GM19328 (cell line): ENCODE results near the gene RAPSN.
A peak's percentile ranks its signal among the peaks of the same experiment; 100 is the strongest.

Experiments used
- ATAC-seq: cut with Tn5 transposase; IDR thresholded peaks from one replicate; pipeline ENCODE4 v1.9.1; 2021; ENCODE audit warnings: mild to moderate bottlenecking, moderate library complexity; ENCODE audit not compliant: unreplicated experiment

RAPSN gene

GRCh38 chr11:47435687-47436086, 13.2 kb downstream of the RAPSN start:
- ATAC-seq = no peak

DNA sequence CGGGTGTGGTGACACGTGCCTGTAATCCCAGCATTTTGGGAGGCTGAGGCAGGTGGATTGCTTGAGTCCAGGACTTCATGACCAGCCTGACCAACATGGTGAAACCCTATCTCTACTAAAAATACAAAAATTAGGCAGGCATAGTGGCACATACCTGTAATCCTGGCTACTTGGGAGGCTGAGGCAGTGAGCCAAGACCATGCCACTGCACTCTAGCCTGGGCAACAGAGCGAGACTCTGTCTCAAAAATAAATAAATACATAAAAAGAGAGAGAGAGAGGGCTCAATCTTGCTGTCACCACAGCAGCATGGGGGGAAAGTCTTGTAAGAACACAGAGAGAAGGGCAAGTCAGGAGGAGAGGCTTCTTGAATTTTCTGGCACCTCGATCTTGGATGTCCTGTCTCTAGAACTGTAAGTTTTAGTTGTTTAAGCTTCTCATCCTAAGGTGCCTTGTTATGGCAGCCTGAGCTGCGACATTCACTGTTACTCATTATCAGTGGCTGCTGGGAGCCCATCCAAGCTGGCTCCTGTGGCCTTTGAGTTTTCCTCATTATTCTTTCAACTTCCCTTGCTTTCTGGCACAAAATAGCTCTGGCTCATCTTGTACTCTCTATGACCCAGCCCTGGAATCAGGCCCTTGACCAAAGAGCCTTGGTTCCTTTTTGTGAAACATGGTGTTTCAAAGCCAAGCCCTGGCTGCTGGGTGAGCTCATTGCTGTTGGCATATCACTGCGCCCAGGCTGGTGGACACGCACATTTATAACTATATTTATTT, 14.7 kb downstream of the RAPSN start:
- no peak for ATAC-seq

DNA sequence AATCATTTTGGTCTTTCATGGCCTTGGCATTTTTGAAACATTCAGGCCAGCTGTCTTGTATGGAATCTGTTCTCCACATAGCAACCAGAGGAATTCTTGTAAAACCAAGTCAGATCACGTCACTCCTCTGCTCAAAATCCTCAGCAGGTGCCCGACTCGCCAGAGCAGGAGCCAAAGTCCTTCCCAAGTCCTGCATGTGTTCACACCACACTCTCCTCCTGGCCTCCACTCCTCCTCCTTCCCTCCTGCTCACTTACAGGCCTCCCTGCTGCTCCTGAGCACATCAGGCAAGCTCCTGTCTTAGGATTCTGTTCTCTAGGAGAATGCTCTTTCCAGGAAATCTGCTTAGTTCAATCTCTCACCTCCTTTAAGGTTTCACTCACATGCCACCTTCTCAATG, 15.8 kb downstream of the RAPSN start:
- ATAC-seq = no peak

DNA sequence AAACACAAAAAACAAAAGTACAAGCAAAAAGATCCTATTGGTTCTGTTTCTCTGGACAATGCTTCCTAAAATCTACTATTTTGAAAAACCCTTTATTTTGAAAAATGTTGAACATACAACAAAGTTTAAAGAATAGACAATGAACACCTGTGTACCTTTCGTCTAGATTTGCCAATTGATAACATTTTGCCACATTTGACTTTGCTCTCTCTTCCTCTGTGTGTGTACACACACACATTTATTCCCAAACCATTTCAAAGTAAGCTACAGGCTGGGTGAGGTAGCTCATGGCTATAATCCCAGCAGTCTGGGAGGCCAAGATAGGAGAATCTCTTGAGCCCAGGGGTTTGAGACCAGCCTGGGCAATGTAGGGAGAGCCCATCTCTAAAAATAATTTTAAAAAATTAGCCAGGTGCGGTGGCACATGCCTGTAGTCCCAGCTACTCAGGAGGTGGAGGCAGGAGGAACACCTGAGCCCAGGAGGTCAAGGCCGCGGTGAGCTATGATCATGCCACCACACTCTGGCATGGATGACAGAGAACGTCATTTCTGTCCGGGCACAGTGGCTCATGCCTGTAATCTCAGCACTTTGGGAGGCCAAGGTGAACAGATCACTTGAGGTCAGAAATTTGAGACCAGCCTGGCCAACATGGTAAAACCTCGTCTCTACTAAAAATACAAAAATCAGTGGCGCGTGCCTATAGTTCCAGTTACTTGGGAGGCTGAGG, 17.4 kb downstream of the RAPSN start:
- no peak for ATAC-seq

DNA sequence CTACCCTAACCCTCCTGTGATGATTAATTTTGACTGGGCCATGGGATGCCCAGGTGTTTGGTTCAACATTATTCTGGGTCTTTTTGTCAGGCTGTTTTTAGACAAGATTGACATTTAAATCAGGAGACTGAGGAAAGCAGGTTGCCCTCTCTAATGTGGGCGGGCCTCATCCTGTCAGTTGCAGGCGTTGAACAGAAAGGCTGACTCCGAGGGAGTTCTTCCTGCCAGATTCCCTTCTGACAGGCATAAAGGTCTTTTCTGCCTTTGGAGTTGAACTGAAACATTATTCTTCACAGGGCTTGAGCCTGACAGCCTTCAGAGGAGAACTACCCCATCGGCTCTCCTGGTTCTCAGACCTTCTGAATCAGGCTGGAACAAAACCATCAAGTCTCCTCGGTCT, 18.4 kb downstream of the RAPSN start:
- ATAC-seq = no peak

DNA sequence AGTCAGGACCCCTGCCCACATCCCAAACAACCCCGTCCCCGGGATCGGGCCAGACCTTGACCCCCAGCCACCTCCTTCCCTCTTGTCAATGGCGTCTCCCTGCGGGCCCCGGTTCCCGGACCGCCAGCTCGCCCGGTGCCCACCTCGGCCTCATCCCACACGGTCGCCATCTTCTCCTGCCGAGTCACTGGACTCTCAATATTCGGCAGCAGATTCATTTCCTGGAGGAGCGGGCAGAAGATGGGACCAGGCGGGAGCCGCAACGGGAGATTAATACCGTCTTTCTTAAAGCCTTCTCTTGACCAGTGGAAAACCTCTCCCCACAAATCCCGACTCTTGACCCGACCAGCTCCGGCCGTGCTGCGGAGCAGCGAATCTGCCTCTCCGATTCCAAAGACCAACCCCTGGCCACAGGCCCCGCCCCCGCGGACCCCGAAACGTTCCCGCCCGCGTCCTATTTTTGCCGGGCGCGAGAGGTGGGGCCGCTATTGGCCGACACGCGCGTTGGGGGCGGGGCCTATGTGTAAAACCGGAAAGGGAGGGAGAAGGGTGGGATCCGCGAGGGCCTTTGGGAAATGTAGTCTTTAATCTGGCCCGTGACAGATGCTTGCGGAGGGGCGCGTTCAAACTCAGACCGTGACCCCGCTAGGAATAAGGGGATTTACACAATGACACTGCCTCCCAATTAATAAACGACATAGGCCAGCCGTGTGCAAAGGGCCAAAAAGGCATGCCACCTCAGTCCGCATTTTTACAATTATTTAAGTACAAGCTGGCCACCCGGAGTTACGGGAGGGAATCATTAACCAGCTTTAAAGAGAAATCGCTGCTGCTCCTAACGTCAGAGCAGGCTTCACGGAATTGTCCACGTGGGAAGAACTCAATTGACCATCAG, 22.6 kb downstream of the RAPSN start, which contains the start of gene PSMC3:
TSS of gene PSMC3 (minus strand) at position 378 of the 895 bp plus-strand sequence. CDS start at position 218, 160 bp downstream.
- ATAC-seq = peak; percentile 88

GRCh38 chr11:47425611-47426010, 23.3 kb downstream of the RAPSN start:
- ATAC-seq = no peak

GRCh38 chr11:47418454-47419259, 30.3 kb downstream of the RAPSN start:
- ATAC-seq = no peak

GRCh38 chr11:47417712-47418111, 31.2 kb downstream of the RAPSN start:
- no peak for ATAC-seq

DNA sequence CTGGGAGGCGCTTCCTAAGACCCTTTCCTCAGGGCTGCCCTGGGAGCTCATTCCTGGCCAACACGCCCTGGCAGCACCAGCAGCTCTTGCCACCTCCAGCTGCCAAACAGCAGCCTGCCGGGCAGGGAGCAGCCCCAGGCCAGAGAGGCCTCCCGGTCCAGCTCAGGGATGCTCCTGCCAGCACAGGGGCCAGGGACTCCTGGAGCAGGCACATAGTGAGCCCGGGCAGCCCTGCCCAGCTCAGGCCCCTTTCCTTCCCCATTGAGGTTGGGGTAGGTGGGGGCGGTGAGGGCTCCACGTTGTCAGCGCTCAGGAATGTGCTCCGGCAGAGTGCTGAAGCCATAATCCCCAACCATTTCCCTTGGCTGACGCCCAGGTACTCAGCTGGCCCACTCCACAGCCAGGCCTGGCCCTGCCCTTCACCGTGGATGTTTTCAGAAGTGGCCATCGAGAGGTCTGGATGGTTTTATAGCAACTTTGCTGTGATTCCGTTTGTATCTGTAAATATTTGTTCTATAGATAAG, 32.9 kb downstream of the RAPSN start:
- ATAC-seq = no peak

- ATAC-seq = no peak
Observed at GRCh38 chr11:47415091-47415854, 33.7 kb downstream of the RAPSN start.

GRCh38 chr11:47414685-47415070, 34.3 kb downstream of the RAPSN start:
- no peak for ATAC-seq

DNA sequence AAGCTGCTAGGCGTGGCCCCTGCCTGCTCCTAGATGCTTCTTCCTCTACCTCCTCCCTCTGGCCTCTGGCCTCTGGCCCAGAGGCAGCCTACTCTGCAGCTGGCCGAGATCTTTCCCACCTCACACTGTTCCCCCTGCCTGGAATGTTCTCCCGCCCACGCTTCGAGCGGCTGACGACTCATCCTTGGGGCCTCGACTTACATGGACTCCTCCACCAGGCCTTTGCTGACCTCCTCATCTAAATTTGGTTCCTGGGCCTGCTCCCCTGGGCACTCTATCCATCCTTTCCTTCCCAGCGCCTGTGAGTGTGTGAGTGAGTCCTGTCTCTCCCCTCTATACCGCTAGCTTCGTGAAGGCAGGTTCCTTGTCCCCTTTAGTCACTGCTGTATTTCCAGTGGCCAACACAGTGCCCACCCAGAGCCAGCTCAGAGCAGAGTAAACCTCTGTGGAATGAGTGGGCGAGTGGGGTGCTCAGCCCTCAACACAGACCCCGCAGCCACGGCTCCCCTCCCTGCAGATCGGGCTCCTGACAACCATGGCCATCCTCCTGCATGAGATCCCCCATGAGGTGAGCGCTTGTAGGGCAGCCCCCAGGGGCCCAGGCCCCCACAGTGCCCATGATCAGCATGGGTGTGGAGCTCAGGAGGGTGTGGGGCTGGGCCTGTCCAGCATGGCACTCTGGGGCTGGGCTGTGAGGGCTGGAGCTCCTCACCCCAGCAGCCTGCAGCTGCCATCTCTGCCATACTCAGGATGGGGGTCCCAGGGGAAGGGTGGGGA, 34.8 kb downstream of the RAPSN start:
- ATAC-seq = no peak

DNA sequence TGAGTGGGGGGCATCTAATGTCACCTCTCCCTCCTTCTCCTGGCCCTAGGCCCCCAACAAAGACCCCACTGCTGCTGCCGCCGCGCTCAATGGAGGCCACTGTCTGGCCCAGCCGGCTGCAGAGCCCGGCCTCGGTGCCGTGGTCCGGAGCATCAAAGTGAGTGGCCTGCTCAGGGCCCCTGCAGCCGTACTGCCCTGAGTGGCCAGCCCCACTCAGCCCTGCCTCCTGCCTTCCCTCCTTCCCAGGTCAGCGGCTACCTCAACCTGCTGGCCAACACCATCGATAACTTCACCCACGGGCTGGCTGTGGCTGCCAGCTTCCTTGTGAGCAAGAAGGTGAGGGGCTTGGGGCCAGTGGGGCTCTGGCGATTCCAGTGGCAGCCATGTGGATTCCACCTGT, 35.6 kb downstream of the RAPSN start:
- ATAC-seq = no peak

GRCh38 chr11:47411884-47412746, 36.8 kb downstream of the RAPSN start:
- no peak for ATAC-seq

GRCh38 chr11:47410370-47411264, 38.3 kb downstream of the RAPSN start:
- ATAC-seq = no peak
